ENCODE measurements around the gene CHMP1A. TPM values are rescaled to one million over a fixed set of nuclear protein-coding genes. Genes with fewer than 3 reads are reported as not detected.
"Not testable (repeated sequence)": the region's sequence is repeated elsewhere in the genome, so short reads cannot be mapped to it uniquely, and the experiment has no call there.

Gene CHMP1A
- total and polyA plus RNA-seq, 7 experiments from 2014 or later, result 54.7 to 99.0 (median 65.8) TPM

DNA sequence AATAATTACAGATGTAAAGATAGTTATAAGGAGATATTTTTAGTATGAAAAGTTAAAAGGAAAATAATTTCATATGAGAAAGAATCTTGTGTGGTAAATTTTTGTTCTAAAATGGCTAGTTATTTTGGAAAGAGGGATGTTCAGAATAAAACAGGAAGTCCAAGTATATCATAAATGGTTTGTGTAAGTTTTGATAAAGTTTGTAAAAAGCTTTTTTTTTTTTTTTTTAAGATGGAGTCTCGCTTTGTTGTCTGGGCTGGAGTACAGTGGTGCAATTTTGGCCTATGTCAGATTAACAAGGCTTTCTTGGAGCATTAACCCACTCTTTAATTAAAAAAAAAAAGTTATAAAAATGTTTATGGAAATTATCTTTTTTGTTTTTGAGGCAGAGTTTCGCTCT lies 20.8 kb upstream of the CHMP1A start:
- no peak for ATAC-seq
- H3K9me3 ChIP-seq (ENCODE audit: control insufficient read depth in 2 of 3, low read length in 3 of 3), result no peaks in the 10 kb centered on the region
- intact Hi-C loops (cut with micrococcal nuclease), result no loop called here
- Mint-ChIP-seq H3K4me1 (no peaks in the 10 kb centered on the region), H3K9me3 (peaks cover 0 to 7% (median 0%) of the 10 kb centered on the region in 11 donors), H3K36me3 (peaks cover 0 to 7% (median 0%) of the 10 kb centered on the region in 5 donors), H3K4me3 (no peak overlapping the region), H3K27me3 (no peaks in the 10 kb centered on the region), H3K27ac (no peak overlapping the region)
- ChIA-PET CTCF (interaction anchor here (0.6 to 1.2 kb wide), 3 partner anchors 22 to 682 kb away, joined by 3 to 6 read pairs (median 3); no protein-coding TSS in a partner anchor), POLR2A (interaction anchor here (0.6 to 0.7 kb wide), 3 partner anchors 24 to 120 kb away, joined by 3 read pairs; no protein-coding TSS in a partner anchor)
- no peak for DNase-seq
- H3K4me3 ChIP-seq (ENCODE audit: low read length), result no peak overlapping the region
- no peaks in the 10 kb centered on the region for H3K36me3 ChIP-seq (ENCODE audit: control insufficient read depth in 2 of 3, insufficient read depth in 3 of 3, low read length in 3 of 3)
- H3K27ac ChIP-seq (ENCODE audit: low read depth, low read length), result no peak overlapping the region
- no peaks in the 10 kb centered on the region for H3K4me1 ChIP-seq (ENCODE audit: control insufficient read depth in 2 of 2, insufficient read depth in 2 of 2, low read length in 2 of 2)
- H3K27me3 ChIP-seq (ENCODE audit: control insufficient read depth in 2 of 2, insufficient read depth in 2 of 2, low read length in 2 of 2), result no peaks in the 10 kb centered on the region

DNA sequence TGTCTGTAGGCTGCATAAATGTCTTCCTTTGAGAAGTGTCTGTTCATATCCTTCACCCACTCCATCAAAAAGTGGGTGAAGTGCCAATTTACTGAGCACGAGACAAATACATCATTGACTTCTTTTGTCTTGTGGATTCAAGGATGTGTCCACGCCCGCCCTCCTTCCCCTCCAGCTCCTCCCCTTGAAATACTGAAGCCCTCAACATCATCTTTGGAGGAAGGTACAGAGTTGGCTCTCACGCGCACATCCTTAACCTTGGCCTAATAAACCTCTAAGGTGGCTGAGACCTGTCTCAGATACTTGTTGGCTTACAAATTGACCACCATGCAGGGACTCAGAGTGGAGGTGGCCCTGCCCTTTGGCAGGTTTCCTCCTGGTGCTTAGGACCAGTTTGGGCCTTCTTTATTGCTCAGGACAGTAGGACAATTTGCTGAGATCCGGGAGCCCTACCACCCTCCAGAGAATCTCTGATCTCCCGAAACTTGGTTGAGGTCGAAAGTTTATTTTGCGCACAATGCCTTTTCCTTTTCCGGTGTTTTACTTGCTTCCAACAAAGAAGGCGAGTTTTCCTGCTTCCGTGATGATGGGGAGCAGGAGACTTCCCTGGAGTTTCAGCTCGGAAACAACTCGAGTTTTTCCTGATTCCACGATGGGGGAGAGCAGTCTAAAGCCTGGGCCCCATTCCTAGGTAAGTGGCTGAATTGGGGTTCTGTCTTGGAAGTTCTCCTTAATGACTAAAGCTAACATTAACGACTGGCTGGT lies 14.9 kb upstream of the CHMP1A start:
- Mint-ChIP-seq H3K4me3 (no peak overlapping the region), H3K27me3 (no peaks in the 10 kb centered on the region), H3K27ac (no peak overlapping the region), H3K9me3 (no peaks in the 10 kb centered on the region), H3K36me3 (peaks cover 0 to 8% (median 0%) of the 10 kb centered on the region in 5 donors), H3K4me1 (peaks cover 5 to 16% (median 10%) of the 10 kb centered on the region in 7 donors)
- H3K4me1 ChIP-seq (ENCODE audit: control insufficient read depth in 2 of 2, insufficient read depth in 2 of 2, low read length in 2 of 2), result no peaks in the 10 kb centered on the region
- H3K27me3 ChIP-seq (ENCODE audit: control insufficient read depth in 2 of 2, insufficient read depth in 2 of 2, low read length in 2 of 2), result no peaks in the 10 kb centered on the region
- ChIA-PET POLR2A (no interaction called here), CTCF (no interaction called here)
- ATAC-seq, result no peak
- H3K9me3 ChIP-seq (ENCODE audit: control insufficient read depth in 2 of 3, low read length in 3 of 3), result no peaks in the 10 kb centered on the region
- no peak overlapping the region for H3K4me3 ChIP-seq (ENCODE audit: low read length)
- no peak overlapping the region for H3K27ac ChIP-seq (ENCODE audit: low read depth, low read length)
- intact Hi-C loops (cut with micrococcal nuclease), result no loop called here
- no peak for DNase-seq
- H3K36me3 ChIP-seq (ENCODE audit: control insufficient read depth in 2 of 3, insufficient read depth in 3 of 3, low read length in 3 of 3), result no peaks in the 10 kb centered on the region

DNA sequence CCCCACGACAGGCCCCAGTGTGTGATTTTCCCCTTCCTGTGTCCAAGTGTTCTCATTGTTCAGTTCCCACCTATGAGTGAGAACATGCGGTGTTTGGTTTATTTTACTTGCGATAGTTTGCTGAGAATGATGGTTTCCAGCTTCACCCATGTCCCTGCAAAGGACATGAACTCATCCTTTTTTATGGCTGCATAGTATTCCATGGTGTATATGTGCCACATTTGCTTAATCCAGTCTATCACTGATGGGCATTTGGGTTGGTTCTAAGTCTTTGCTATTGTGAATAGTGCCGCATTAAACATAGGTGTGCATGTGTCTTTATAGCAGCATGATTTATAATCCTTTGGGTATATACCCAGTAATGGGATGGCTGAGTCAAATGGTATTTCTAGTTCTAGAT lies 14.1 kb upstream of the CHMP1A start:
- H3K36me3 ChIP-seq (ENCODE audit: control insufficient read depth in 2 of 3, insufficient read depth in 3 of 3, low read length in 3 of 3); H3K4me3 Mint-ChIP-seq; H3K27me3 Mint-ChIP-seq; intact Hi-C loops (cut with micrococcal nuclease); H3K4me1 ChIP-seq (ENCODE audit: control insufficient read depth in 2 of 2, insufficient read depth in 2 of 2, low read length in 2 of 2); H3K9me3 Mint-ChIP-seq; H3K4me3 ChIP-seq (ENCODE audit: low read length); DNase-seq; POLR2A ChIA-PET; H3K9me3 ChIP-seq (ENCODE audit: control insufficient read depth in 2 of 3, low read length in 3 of 3); H3K27me3 ChIP-seq (ENCODE audit: control insufficient read depth in 2 of 2, insufficient read depth in 2 of 2, low read length in 2 of 2); ATAC-seq; H3K27ac Mint-ChIP-seq; H3K27ac ChIP-seq (ENCODE audit: low read depth, low read length): not testable (repeated sequence)
- CTCF ChIA-PET, result interaction anchor here (0.7 to 0.9 kb wide), 2 partner anchors 16 to 30 kb away, joined by 4 to 7 read pairs; no protein-coding TSS in a partner anchor
- peaks cover 0 to 10% (median 0%) of the 10 kb centered on the region in 5 donors for H3K36me3 Mint-ChIP-seq
- H3K4me1 Mint-ChIP-seq, result peaks cover 5 to 16% (median 10%) of the 10 kb centered on the region in 7 donors

DNA sequence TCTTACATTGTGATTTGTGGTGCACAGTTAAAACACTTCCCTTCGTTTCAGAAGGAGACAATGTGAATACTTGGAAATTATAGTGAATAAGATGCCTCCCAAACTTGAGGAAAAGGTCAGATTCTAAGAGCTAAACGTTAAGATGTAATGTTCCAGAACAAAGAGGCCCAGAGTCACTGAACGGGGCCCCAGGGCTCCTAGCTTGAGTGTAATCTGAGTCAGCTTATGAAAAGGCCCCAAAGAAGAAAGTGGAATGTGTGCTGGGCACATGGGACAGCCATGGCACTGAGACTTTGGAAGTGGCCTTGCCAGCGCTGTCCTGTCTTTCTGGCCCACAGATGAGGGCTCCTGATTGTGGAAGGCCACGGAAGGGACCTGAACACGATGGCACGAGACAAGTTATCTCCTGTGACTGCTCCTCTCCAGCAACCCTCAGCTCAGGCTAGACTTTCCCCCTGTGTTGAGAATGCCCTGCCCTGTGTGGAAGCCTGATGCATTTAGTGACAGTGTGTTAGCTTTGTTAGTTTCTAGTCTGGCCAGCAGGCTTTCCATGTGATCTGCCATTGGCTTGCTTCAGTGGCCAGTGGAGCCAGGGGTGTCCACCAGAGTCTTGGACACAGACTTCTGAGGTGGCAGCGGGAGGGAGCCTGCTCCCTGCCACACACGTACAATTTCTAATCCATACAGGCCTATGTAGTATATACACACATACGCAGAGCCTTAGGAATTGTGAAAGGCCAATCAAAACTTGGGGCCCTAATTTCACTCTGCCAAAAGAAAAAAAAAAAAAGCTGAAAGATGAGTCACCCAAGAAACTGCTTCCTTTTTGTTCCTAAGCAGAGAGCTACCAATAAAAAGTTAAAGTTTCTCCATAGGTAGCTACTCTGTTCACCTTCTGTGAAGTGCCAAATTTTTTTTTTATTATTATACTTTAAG lies 13.3 kb upstream of the CHMP1A start:
- peaks cover 0 to 3% (median 0%) of the 10 kb centered on the region in 11 donors for H3K9me3 Mint-ChIP-seq
- ATAC-seq, result no peak

DNA sequence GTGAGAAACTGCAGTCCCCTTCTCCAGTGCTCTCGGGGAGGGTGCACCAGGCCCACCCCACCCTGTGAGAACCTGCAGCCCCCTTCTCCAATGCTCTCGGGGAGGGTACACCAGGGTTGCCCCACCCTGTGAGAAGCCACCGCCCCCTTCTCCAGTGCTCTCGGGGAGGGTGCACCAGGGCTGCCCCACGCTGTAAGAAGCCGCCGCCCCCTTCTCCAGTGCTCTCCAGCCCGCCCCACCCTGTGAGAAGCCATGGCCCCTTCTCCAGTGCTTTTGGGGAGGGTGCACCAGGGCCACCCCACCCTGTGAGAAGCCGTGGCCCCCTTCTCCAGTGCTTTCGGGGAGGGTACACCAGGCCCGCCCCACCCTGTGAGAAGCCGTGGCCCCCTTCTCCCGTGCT lies 12.2 kb upstream of the CHMP1A start:
- H3K27ac Mint-ChIP-seq, result no peak overlapping the region
- no peaks in the 10 kb centered on the region for H3K4me1 ChIP-seq (ENCODE audit: control insufficient read depth in 2 of 2, insufficient read depth in 2 of 2, low read length in 2 of 2)
- CTCF ChIA-PET, result no interaction called here
- no peaks in the 10 kb centered on the region for H3K27me3 ChIP-seq (ENCODE audit: control insufficient read depth in 2 of 2, insufficient read depth in 2 of 2, low read length in 2 of 2)
- H3K4me1 Mint-ChIP-seq, result peaks cover 5 to 16% (median 10%) of the 10 kb centered on the region in 7 donors
- no peaks in the 10 kb centered on the region for H3K27me3 Mint-ChIP-seq
- POLR2A ChIA-PET, result interaction anchor here (1.0 kb wide), 1 partner anchor 194 kb away, joined by 3 read pairs; no protein-coding TSS in a partner anchor
- no peaks in the 10 kb centered on the region for H3K9me3 ChIP-seq (ENCODE audit: control insufficient read depth in 2 of 3, low read length in 3 of 3)
- no peak overlapping the region for H3K4me3 ChIP-seq (ENCODE audit: low read length)
- H3K27ac ChIP-seq (ENCODE audit: low read depth, low read length), result no peak overlapping the region
- intact Hi-C loops (cut with micrococcal nuclease), result no loop called here
- ATAC-seq (no peak), DNase-seq (no peak)
- peaks cover 0 to 10% (median 0%) of the 10 kb centered on the region in 5 donors for H3K36me3 Mint-ChIP-seq
- no peaks in the 10 kb centered on the region for H3K36me3 ChIP-seq (ENCODE audit: control insufficient read depth in 2 of 3, insufficient read depth in 3 of 3, low read length in 3 of 3)
- no peak overlapping the region for H3K4me3 Mint-ChIP-seq
- H3K9me3 Mint-ChIP-seq, result peaks cover 0 to 3% (median 0%) of the 10 kb centered on the region in 11 donors

More for the DNA sequence above, 13.3 kb upstream of the CHMP1A start:
- Mint-ChIP-seq H3K36me3 (peaks cover 0 to 11% (median 0%) of the 10 kb centered on the region in 5 donors), H3K27ac (no peak overlapping the region), H3K4me1 (peaks cover 5 to 16% (median 10%) of the 10 kb centered on the region in 7 donors), H3K27me3 (no peaks in the 10 kb centered on the region), H3K4me3 (no peak overlapping the region)
- no peaks in the 10 kb centered on the region for H3K4me1 ChIP-seq (ENCODE audit: control insufficient read depth in 2 of 2, insufficient read depth in 2 of 2, low read length in 2 of 2)
- POLR2A ChIA-PET, result interaction anchor here (1.0 kb wide), 1 partner anchor 193 kb away, joined by 3 read pairs; no protein-coding TSS in a partner anchor
- H3K27me3 ChIP-seq (ENCODE audit: control insufficient read depth in 2 of 2, insufficient read depth in 2 of 2, low read length in 2 of 2), result no peaks in the 10 kb centered on the region
- DNase-seq, result no peak
- no peaks in the 10 kb centered on the region for H3K36me3 ChIP-seq (ENCODE audit: control insufficient read depth in 2 of 3, insufficient read depth in 3 of 3, low read length in 3 of 3)
- no peak overlapping the region for H3K27ac ChIP-seq (ENCODE audit: low read depth, low read length)
- CTCF ChIA-PET, result interaction anchor here (0.6 to 0.9 kb wide), 3 partner anchors 16 to 504 kb away, joined by 4 to 7 read pairs (median 5); no protein-coding TSS in a partner anchor
- H3K9me3 ChIP-seq (ENCODE audit: control insufficient read depth in 2 of 3, low read length in 3 of 3), result no peaks in the 10 kb centered on the region
- H3K4me3 ChIP-seq (ENCODE audit: low read length), result no peak overlapping the region
- intact Hi-C loops (cut with micrococcal nuclease), result no loop called here

DNA sequence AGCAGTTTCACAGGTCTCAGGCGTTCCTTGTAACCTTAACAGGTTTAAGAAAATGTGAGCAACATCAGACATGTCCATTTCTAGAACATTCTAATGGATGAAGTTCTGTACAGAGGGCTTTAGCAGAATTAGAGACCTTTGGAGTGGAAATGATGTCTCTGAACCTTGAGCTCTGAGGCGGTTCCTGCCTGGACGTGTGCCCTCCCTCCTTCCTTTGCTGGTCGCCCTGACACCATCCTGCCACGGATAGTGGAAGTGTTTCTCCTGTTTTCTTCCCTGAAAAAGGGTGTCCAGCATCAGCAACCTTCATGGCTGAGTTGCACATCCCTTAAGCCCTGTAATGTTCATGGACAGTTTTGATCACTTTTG lies 11.3 kb upstream of the CHMP1A start:
- no peak overlapping the region for H3K4me3 ChIP-seq (ENCODE audit: low read length)
- Mint-ChIP-seq H3K9me3 (peaks cover 0 to 3% (median 0%) of the 10 kb centered on the region in 11 donors), H3K4me3 (peak overlapping the region in 7 of 10 donors; percentile 5 to 72 (median 67)), H3K4me1 (peaks cover 5 to 16% (median 10%) of the 10 kb centered on the region in 7 donors), H3K27me3 (no peaks in the 10 kb centered on the region), H3K27ac (peak overlapping the region in 1 of 9 donors; percentile 22), H3K36me3 (peaks cover 0 to 11% (median 0%) of the 10 kb centered on the region in 5 donors)
- no peaks in the 10 kb centered on the region for H3K4me1 ChIP-seq (ENCODE audit: control insufficient read depth in 2 of 2, insufficient read depth in 2 of 2, low read length in 2 of 2)
- intact Hi-C loops (cut with micrococcal nuclease), result no loop called here
- H3K36me3 ChIP-seq (ENCODE audit: control insufficient read depth in 2 of 3, insufficient read depth in 3 of 3, low read length in 3 of 3), result no peaks in the 10 kb centered on the region
- POLR2A ChIA-PET, result interaction anchor here (0.7 kb wide), 1 partner anchor 18 kb away, joined by 3 read pairs; no protein-coding TSS in a partner anchor
- DNase-seq (no peak), ATAC-seq (no peak)
- CTCF ChIA-PET, result no interaction called here
- H3K27ac ChIP-seq (ENCODE audit: low read depth, low read length), result no peak overlapping the region
- H3K27me3 ChIP-seq (ENCODE audit: control insufficient read depth in 2 of 2, insufficient read depth in 2 of 2, low read length in 2 of 2), result no peaks in the 10 kb centered on the region
- no peaks in the 10 kb centered on the region for H3K9me3 ChIP-seq (ENCODE audit: control insufficient read depth in 2 of 3, low read length in 3 of 3)
